OCI-LY7 (cell line): Measurements from ENCODE around the gene TAS1R1. TPM values are rescaled to one million over a fixed set of nuclear protein-coding genes. Genes with fewer than 3 reads are reported as not detected.

Experiments used
- BruUV-seq: library from RNA; stranded (reverse); fragments of 400-500 nt; replicated peaks from 2 replicates; lab custom pipeline; 2021; lab: Mats Ljungman, UMichigan
- CTCF ChIA-PET: fragments of 300-600 bp; sonication (Branson Sonifier 250); formaldehyde crosslinking; loops from one replicate; lab custom pipeline; 2022; ENCODE audit warnings: antibody characterized with exemption; ENCODE audit not compliant: unreplicated experiment; lab: Charles Lee
- POLR2A ChIA-PET: fragments of 300-600 bp; sonication (Branson Sonifier 250); formaldehyde crosslinking; loops from one replicate; lab custom pipeline; 2022; ENCODE audit warnings: antibody characterized with exemption; lab: Charles Lee
- DNase-seq: peaks from one replicate; pipeline ENCODE4 v3.0.0-alpha.2; 2015; ENCODE audit warnings: low spot score
- H2AFZ ChIP-seq: fragments of 200-600 bp; sonication (generic), shearing (Covaris generic); 2 replicates; pipeline ENCODE4 v1.6.1; 2014; ENCODE audit warnings: mild to moderate bottlenecking, antibody characterized with exemption, low read length, moderate library complexity
- H3K27ac ChIP-seq: fragments of 200-600 bp; sonication (generic); 2 replicates; pipeline ENCODE4 v1.5.1; 2014; ENCODE audit warnings: mixed run types, low read depth, mild to moderate bottlenecking, moderate library complexity, low read length, inconsistent platforms; ENCODE audit not compliant: poor library complexity, severe bottlenecking
- H3K36me3 ChIP-seq: fragments of 200-600 bp; sonication (generic); 2 replicates; pipeline ENCODE4 v1.6.1; 2014; ENCODE audit warnings: mild to moderate bottlenecking, antibody characterized with exemption, low read length, moderate library complexity, mixed read lengths; ENCODE audit not compliant: insufficient read depth
- H3K4me1 ChIP-seq: fragments of 200-600 bp; sonication (generic); 2 replicates; pipeline ENCODE4 v1.5.1; 2014; ENCODE audit warnings: mild to moderate bottlenecking, low read length; ENCODE audit not compliant: insufficient read depth, poor library complexity, severe bottlenecking
- H3K4me2 ChIP-seq: fragments of 200-600 bp; sonication (generic); 2 replicates; pipeline ENCODE4 v1.6.1; 2014; ENCODE audit warnings: mild to moderate bottlenecking, low read length
- H3K4me3 ChIP-seq: fragments of 200-600 bp; sonication (generic); 2 replicates; pipeline ENCODE4 v1.5.1; 2014; ENCODE audit warnings: mild to moderate bottlenecking, low read depth, low read length; ENCODE audit not compliant: poor library complexity, severe bottlenecking
- H3K79me2 ChIP-seq: fragments of 200-600 bp; sonication (generic); 2 replicates; pipeline ENCODE4 v1.6.1; 2016; ENCODE audit warnings: low read depth, mild to moderate bottlenecking, low read length, moderate library complexity, mixed read lengths; ENCODE audit not compliant: insufficient read depth
- H3K9me2 ChIP-seq: fragments of 200-600 bp; sonication (generic); 2 replicates; pipeline ENCODE4 v1.6.1; 2016; ENCODE audit warnings: mild to moderate bottlenecking, low read length, mixed read lengths; ENCODE audit not compliant: insufficient read depth
- H3K9me3 ChIP-seq: fragments of 200-600 bp; sonication (generic); 2 replicates; pipeline ENCODE4 v1.6.1; 2014; ENCODE audit warnings: mild to moderate bottlenecking, mixed run types, low read length, mixed read lengths
- H4K20me1 ChIP-seq: fragments of 200-600 bp; sonication (generic); 2 replicates; pipeline ENCODE4 v1.6.1; 2014; ENCODE audit warnings: mild to moderate bottlenecking, antibody characterized with exemption, low read length, moderate library complexity, mixed read lengths; ENCODE audit not compliant: insufficient read depth
- CTCF ChIP-seq: fragments of 200-600 bp; sonication (generic); conservative IDR thresholded peaks from 2 replicates; pipeline ENCODE4 v1.5.1; 2014; ENCODE audit warnings: mild to moderate bottlenecking, antibody characterized with exemption, low read length, moderate library complexity, mixed read lengths
- EZH2phosphoT487 ChIP-seq: fragments of 200-600 bp; sonication (generic); IDR thresholded peaks from 2 replicates; pipeline ENCODE4 v1.6.1; 2018; ENCODE audit warnings: low read depth, borderline replicate concordance, mild to moderate bottlenecking, mixed run types, antibody characterized with exemption, low read length, moderate library complexity, mixed read lengths
- intact Hi-C: fragments of 100-400 bp; cut with micrococcal nuclease; formaldehyde crosslinking; loops from one replicate; pipeline ENCODE4 v1.10.0; 2022; ENCODE audit not compliant: unreplicated experiment
- total RNA-seq, 2 experiments: library from RNA; depleted of rRNA in 1 of 2; stranded (reverse); fragments of >200 nt in 1 of 2; shearing (Covaris generic) in 1 of 2; gene quantifications; 2 replicates each; pipeline ENCODE4 v1.2.3, GENCODE V29; 2014 to 2022

Gene TAS1R1
- total RNA-seq, 2 experiments from 2014 or later = 0.11 TPM; not detected in 1

GRCh38 chr1:6585081-6585722, 30.1 kb downstream of the TAS1R1 start:
- intact Hi-C loops = no loop called here
- no TSS peak for BruUV-seq
- POLR2A ChIA-PET = no interaction called here
- Histone ChIP-seq H4K20me1 (no peaks in the 10 kb centered on the region), H3K4me3 (no peak overlapping the region), H3K9me2 (no peaks in the 10 kb centered on the region), H3K4me2 (peak overlapping the region; percentile 9; the same call in 1 of the 2 replicates), H3K4me1 (peaks cover 33% of the 10 kb centered on the region), H3K27ac (no peak overlapping the region), H2AFZ (no peak overlapping the region), H3K9me3 (no peaks in the 10 kb centered on the region), H3K79me2 (peaks cover 17% of the 10 kb centered on the region), H3K36me3 (peaks cover 34% of the 10 kb centered on the region)
- DNase-seq = no peak
- CTCF ChIA-PET = no interaction called here
- no peak for TF ChIP-seq CTCF
- TF ChIP-seq EZH2phosphoT487 = no peak

- no peak overlapping the region for H3K4me3 ChIP-seq
Observed at GRCh38 chr1:6585841-6586240, 30.7 kb downstream of the TAS1R1 start.

More at GRCh38 chr1:6585841-6586240, 30.7 kb downstream of the TAS1R1 start:
- Histone ChIP-seq H2AFZ (no peak overlapping the region), H3K4me2 (no peak overlapping the region), H3K9me2 (no peaks in the 10 kb centered on the region), H4K20me1 (no peaks in the 10 kb centered on the region), H3K79me2 (peaks cover 11% of the 10 kb centered on the region), H3K4me1 (peaks cover 29% of the 10 kb centered on the region), H3K9me3 (no peaks in the 10 kb centered on the region), H3K36me3 (peaks cover 41% of the 10 kb centered on the region), H3K27ac (no peak overlapping the region)
- POLR2A ChIA-PET = no interaction called here
- CTCF ChIA-PET = no interaction called here
- TF ChIP-seq EZH2phosphoT487 (no peak), CTCF (no peak)
- no peak for DNase-seq
- BruUV-seq = no TSS peak
- intact Hi-C loops = no loop called here
